Neural progenitor cell (in vitro differentiated cells): ENCODE results near the gene SURF1. TPM values are rescaled to one million over a fixed set of nuclear protein-coding genes. Genes with fewer than 3 reads are reported as not detected.
A peak's percentile ranks its signal among the peaks of the same experiment; 100 is the strongest.

Experiments used
- DNase-seq: peaks from one replicate; pipeline ENCODE4 v3.0.0-alpha.2; 2016; ENCODE audit warnings: low spot score
- H2AFZ ChIP-seq: fragments of 200-600 bp; sonication (generic); replicated peaks from 2 replicates; pipeline ENCODE4 v1.6.1; 2016; ENCODE audit warnings: antibody characterized with exemption
- H3F3A ChIP-seq: fragments of 200-600 bp; sonication (generic); 2 replicates; pipeline ENCODE4 v1.6.1; 2016; ENCODE audit warnings: antibody characterized with exemption, low read depth
- H3K27ac ChIP-seq: fragments of 200-600 bp; sonication (generic); 2 replicates; pipeline ENCODE4 v1.5.1; 2016; ENCODE audit warnings: mild to moderate bottlenecking
- H3K27me3 ChIP-seq: fragments of 200-600 bp; sonication (generic); 2 replicates; pipeline ENCODE4 v1.6.1; 2016; ENCODE audit warnings: mild to moderate bottlenecking, moderate library complexity
- H3K36me3 ChIP-seq: fragments of 200-600 bp; sonication (generic); 2 replicates; pipeline ENCODE4 v1.5.1; 2016
- H3K4me1 ChIP-seq: fragments of 200-600 bp; sonication (generic); 2 replicates; pipeline ENCODE4 v1.6.1; 2016; ENCODE audit warnings: mixed run types
- H3K4me2 ChIP-seq: fragments of 200-600 bp; sonication (generic); 2 replicates; pipeline ENCODE4 v1.6.1; 2016
- H3K4me3 ChIP-seq: fragments of 200-600 bp; sonication (generic); 2 replicates; pipeline ENCODE4 v1.5.1; 2016
- H3K79me2 ChIP-seq: fragments of 200-600 bp; sonication (generic); 2 replicates; pipeline ENCODE4 v1.6.1; 2016; ENCODE audit warnings: low read depth
- H3K9ac ChIP-seq: fragments of 200-600 bp; sonication (generic); 2 replicates; pipeline ENCODE4 v1.6.1; 2016
- H3K9me3 ChIP-seq: fragments of 200-600 bp; sonication (generic); 2 replicates; pipeline ENCODE4 v1.5.1; 2016; ENCODE audit warnings: low read depth
- H4K20me1 ChIP-seq: fragments of 200-600 bp; sonication (generic); 2 replicates; pipeline ENCODE4 v1.6.1; 2016; ENCODE audit warnings: low read depth
- H3K27ac Mint-ChIP-seq: 3 replicates; pipeline ENCODE4 v1.8.0; 2021; ENCODE audit warnings: mixed read lengths
- H3K27me3 Mint-ChIP-seq: 2 replicates; pipeline ENCODE4 v1.8.0; 2022; ENCODE audit warnings: low read depth, mild to moderate bottlenecking, inconsistent platforms, moderate library complexity, mixed read lengths; ENCODE audit not compliant: insufficient read depth
- H3K36me3 Mint-ChIP-seq: 3 replicates; pipeline ENCODE4 v1.8.0; 2021; ENCODE audit warnings: mixed read lengths
- H3K4me1 Mint-ChIP-seq: 3 replicates; pipeline ENCODE4 v1.8.0; 2021; ENCODE audit warnings: mixed read lengths
- H3K4me3 Mint-ChIP-seq: 3 replicates; pipeline ENCODE4 v1.8.0; 2021; ENCODE audit warnings: mild to moderate bottlenecking, moderate library complexity, mixed read lengths
- H3K9me3 Mint-ChIP-seq: 3 replicates; pipeline ENCODE4 v1.8.0; 2020; ENCODE audit warnings: mixed read lengths
- EZH2 ChIP-seq: fragments of 200-600 bp; sonication (generic); IDR thresholded peaks from 2 replicates; pipeline ENCODE4 v1.6.1; 2017; ENCODE audit warnings: antibody characterized with exemption, mild to moderate bottlenecking, moderate library complexity
- EZH2phosphoT487 ChIP-seq: fragments of 200-600 bp; sonication (generic); IDR thresholded peaks from 2 replicates; pipeline ENCODE4 v1.6.1; 2017; ENCODE audit warnings: antibody characterized with exemption
- total RNA-seq: library from RNA; depleted of rRNA; stranded (reverse); fragments of >200 nt; gene quantifications from 2 replicates; pipeline ENCODE4 v1.2.3, GENCODE V29; 2015; ENCODE audit warnings: low replicate concordance
- TF ChIP-seq, protein P1 (sequence below): fragments of 200-600 bp; sonication (generic); IDR thresholded peaks from 2 replicates; pipeline ENCODE4 v1.5.1; 2017; ENCODE audit warnings: antibody characterized with exemption, mild to moderate bottlenecking

The SURF1 gene
- total RNA-seq, 1 donor from 2014 or later, result 31.0 TPM

DNA sequence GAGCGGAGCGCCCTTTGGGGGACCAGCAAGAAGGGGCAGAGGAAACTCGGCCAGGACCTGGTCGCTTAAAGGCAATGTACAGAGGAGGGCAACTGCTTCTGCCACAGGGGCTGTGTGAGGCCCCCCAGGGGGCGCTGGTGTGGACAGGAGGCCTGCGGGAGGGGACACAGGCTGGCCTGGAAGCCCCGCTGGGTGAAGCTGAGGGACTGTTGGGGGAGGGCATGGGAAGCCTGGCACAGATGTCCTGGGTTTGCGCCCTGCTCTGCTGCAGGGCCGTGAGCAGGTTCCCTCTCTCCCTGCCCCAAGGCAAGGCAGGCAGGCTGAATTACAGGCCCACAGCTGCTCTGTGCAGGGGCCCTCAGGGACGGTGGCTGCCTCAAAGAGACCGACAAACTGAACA, 13.7 kb downstream of the SURF1 start:
- Histone ChIP-seq H3K36me3 (no peaks in the 10 kb centered on the region), H4K20me1 (peaks cover 26% of the 10 kb centered on the region), H3K9ac (no peak overlapping the region), H3K4me1 (peaks cover 4% of the 10 kb centered on the region), H3K4me3 (no peak overlapping the region), H3K9me3 (no peaks in the 10 kb centered on the region), H3K79me2 (peaks cover 27% of the 10 kb centered on the region), H3K4me2 (no peak overlapping the region), H3K27ac (no peak overlapping the region), H3K27me3 (no peaks in the 10 kb centered on the region), H2AFZ (no peak overlapping the region), H3F3A (peaks cover 16% of the 10 kb centered on the region)
- H3K4me3 Mint-ChIP-seq, result no peak overlapping the region
- no peak for DNase-seq
- peaks cover 22% of the 10 kb centered on the region for H3K36me3 Mint-ChIP-seq
- TF ChIP-seq, protein P1, sequence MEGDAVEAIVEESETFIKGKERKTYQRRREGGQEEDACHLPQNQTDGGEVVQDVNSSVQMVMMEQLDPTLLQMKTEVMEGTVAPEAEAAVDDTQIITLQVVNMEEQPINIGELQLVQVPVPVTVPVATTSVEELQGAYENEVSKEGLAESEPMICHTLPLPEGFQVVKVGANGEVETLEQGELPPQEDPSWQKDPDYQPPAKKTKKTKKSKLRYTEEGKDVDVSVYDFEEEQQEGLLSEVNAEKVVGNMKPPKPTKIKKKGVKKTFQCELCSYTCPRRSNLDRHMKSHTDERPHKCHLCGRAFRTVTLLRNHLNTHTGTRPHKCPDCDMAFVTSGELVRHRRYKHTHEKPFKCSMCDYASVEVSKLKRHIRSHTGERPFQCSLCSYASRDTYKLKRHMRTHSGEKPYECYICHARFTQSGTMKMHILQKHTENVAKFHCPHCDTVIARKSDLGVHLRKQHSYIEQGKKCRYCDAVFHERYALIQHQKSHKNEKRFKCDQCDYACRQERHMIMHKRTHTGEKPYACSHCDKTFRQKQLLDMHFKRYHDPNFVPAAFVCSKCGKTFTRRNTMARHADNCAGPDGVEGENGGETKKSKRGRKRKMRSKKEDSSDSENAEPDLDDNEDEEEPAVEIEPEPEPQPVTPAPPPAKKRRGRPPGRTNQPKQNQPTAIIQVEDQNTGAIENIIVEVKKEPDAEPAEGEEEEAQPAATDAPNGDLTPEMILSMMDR, result no peak
- TF ChIP-seq EZH2phosphoT487 (no peak), EZH2 (no peak)
- H3K27me3 Mint-ChIP-seq, result peaks cover 3% of the 10 kb centered on the region
- H3K27ac Mint-ChIP-seq, result no peak overlapping the region
- H3K9me3 Mint-ChIP-seq, result no peaks in the 10 kb centered on the region
- H3K4me1 Mint-ChIP-seq, result peaks cover 9% of the 10 kb centered on the region

DNA sequence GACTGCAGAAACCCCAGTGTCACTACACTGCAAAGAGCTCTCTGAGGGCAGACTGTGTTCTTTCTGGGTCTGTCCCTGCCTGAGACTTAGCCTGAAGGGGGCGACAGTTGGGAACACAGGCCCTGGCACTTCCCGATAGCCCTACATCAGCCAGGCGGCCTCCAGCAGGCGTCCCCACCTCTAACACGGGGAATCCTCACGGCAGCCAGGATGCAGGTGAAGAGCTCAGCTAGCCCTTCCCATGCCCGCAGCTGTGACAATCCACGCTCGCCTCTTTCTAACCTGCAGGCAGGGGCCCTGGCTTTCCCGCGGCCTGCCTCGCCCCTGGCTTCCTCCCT, 14.2 kb downstream of the SURF1 start:
- peaks cover 25% of the 10 kb centered on the region for H4K20me1 ChIP-seq
- H3K27ac Mint-ChIP-seq, result no peak overlapping the region

DNA sequence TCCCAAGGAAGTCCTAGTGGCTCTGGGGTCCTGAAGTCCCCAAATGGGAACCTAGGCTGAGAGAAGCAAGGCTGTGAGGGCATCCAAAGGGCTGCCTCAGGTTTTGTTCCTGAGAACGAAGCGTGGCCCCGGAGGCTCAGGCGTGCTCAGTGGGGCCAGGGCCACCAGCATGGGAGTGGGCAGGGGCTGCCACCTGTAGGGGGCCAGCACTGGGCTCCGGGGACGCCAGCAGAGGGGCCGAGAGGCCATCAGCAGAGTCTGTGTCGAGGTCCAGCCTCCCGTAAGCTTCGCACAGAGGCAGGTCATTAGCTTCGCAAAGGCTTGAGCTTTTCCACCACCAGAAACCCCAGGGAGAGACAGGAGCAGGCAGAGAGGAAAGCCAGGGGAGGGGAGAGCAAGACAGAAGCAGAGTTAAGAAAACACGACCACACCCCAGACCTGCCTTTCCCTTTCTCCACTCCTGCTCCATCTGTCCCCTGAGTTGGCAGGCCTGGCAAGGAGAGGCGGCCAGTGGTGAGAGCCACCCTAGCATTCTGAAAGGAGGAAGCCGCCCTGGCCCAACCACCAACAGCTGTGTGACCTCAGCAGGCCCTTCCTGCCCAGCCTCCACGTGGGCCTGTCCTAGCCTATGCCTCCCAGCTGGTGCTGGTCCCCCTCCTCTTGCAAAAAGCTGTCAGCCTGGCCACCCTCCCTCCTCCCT, 14.8 kb downstream of the SURF1 start:
- Histone ChIP-seq H3K4me2 (no peak overlapping the region), H3K27ac (no peak overlapping the region), H3K9ac (no peak overlapping the region), H3F3A (peaks cover 24% of the 10 kb centered on the region), H3K79me2 (peaks cover 16% of the 10 kb centered on the region), H3K4me3 (no peak overlapping the region), H4K20me1 (peaks cover 20% of the 10 kb centered on the region), H3K36me3 (no peaks in the 10 kb centered on the region), H3K9me3 (no peaks in the 10 kb centered on the region), H2AFZ (no peak overlapping the region), H3K27me3 (no peaks in the 10 kb centered on the region), H3K4me1 (peaks cover 5% of the 10 kb centered on the region)
- Mint-ChIP-seq H3K9me3 (no peaks in the 10 kb centered on the region), H3K27me3 (peaks cover 3% of the 10 kb centered on the region), H3K36me3 (peaks cover 22% of the 10 kb centered on the region), H3K4me1 (peaks cover 3% of the 10 kb centered on the region), H3K27ac (no peak overlapping the region), H3K4me3 (no peak overlapping the region)
- no peak for DNase-seq
- TF ChIP-seq, protein P1, result no peak
- no peak for TF ChIP-seq EZH2phosphoT487
- TF ChIP-seq EZH2, result no peak

More for the DNA sequence above, 14.2 kb downstream of the SURF1 start:
- peaks cover 20% of the 10 kb centered on the region for H3F3A ChIP-seq
- H3K9ac ChIP-seq, result no peak overlapping the region
- no peaks in the 10 kb centered on the region for H3K27me3 ChIP-seq
- peaks cover 4% of the 10 kb centered on the region for H3K4me1 ChIP-seq
- DNase-seq, result peak; percentile 47
- Mint-ChIP-seq H3K9me3 (no peaks in the 10 kb centered on the region), H3K4me1 (peaks cover 8% of the 10 kb centered on the region), H3K4me3 (no peak overlapping the region), H3K36me3 (peaks cover 22% of the 10 kb centered on the region), H3K27me3 (peaks cover 3% of the 10 kb centered on the region)
- no peak overlapping the region for H2AFZ ChIP-seq
- H3K79me2 ChIP-seq, result peaks cover 21% of the 10 kb centered on the region
- TF ChIP-seq EZH2 (no peak), EZH2phosphoT487 (no peak)
- TF ChIP-seq, protein P1, result peak; percentile 41
- H3K4me3 ChIP-seq, result no peak overlapping the region
- H3K9me3 ChIP-seq, result no peaks in the 10 kb centered on the region
- H3K4me2 ChIP-seq, result no peak overlapping the region
- H3K36me3 ChIP-seq, result no peaks in the 10 kb centered on the region
- no peak overlapping the region for H3K27ac ChIP-seq
